Activated CD8-positive, alpha-beta T cell treated with anti-CD3 and anti-CD28 coated beads for 36 hours (primary cell): ENCODE results near the gene CELA2A. TPM values are rescaled to one million over a fixed set of nuclear protein-coding genes. Genes with fewer than 3 reads are reported as not detected.
"Not testable (repeated sequence)": the region's sequence is repeated elsewhere in the genome, so short reads cannot be mapped to it uniquely, and the experiment has no call there.

ENCODE experiments used
- ATAC-seq: fragments of 200-7000 bp; cut with Tn5 transposase; one replicate; pipeline ENCODE4 v1.10.0; 2021; ENCODE audit warnings: mild to moderate bottlenecking, moderate library complexity
- CTCF ChIA-PET: fragments of 350-600 bp; sonication (Branson Sonifier 250); formaldehyde crosslinking; loops from one replicate; lab custom pipeline; 2021; ENCODE audit warnings: antibody characterized with exemption; lab: Charles Lee
- POLR2A ChIA-PET: fragments of 350-600 bp; sonication (Branson Sonifier 250); formaldehyde crosslinking; loops from one replicate; lab custom pipeline; 2021; ENCODE audit warnings: antibody characterized with exemption; lab: Charles Lee
- DNase-seq: peaks from one replicate; pipeline ENCODE4 v3.0.0-alpha.2; 2020
- H3K27ac Mint-ChIP-seq: one replicate; pipeline ENCODE4 v1.8.0; 2021; ENCODE audit warnings: mild to moderate bottlenecking, mixed read lengths
- H3K27me3 Mint-ChIP-seq: one replicate; pipeline ENCODE4 v1.8.0; 2021; ENCODE audit warnings: mixed read lengths
- H3K36me3 Mint-ChIP-seq: one replicate; pipeline ENCODE4 v1.8.0; 2021; ENCODE audit warnings: low read depth, mixed read lengths
- H3K4me1 Mint-ChIP-seq: one replicate; pipeline ENCODE4 v1.8.0; 2021; ENCODE audit warnings: low read depth, mixed read lengths
- H3K4me3 Mint-ChIP-seq: one replicate; pipeline ENCODE4 v1.8.0; 2021; ENCODE audit warnings: mild to moderate bottlenecking, moderate library complexity, mixed read lengths
- H3K9me3 Mint-ChIP-seq: one replicate; pipeline ENCODE4 v1.8.0; 2021; ENCODE audit warnings: mixed read lengths
- CTCF ChIP-seq: fragments of 200-600 bp; IDR thresholded peaks from one replicate; pipeline ENCODE4 v1.8.0; 2022; ENCODE audit warnings: antibody characterized with exemption, mild to moderate bottlenecking
- intact Hi-C: fragments of 100-400 bp; cut with micrococcal nuclease; formaldehyde crosslinking; loops from one replicate; pipeline ENCODE4 v1.10.0; 2022
- total RNA-seq, 2 experiments: library from RNA; stranded (reverse); gene quantifications; one replicate each; pipeline ENCODE4 v1.2.3, GENCODE V29; 2021

Gene CELA2A
- total RNA-seq, 2 experiments from 2014 or later, result not detected

DNA sequence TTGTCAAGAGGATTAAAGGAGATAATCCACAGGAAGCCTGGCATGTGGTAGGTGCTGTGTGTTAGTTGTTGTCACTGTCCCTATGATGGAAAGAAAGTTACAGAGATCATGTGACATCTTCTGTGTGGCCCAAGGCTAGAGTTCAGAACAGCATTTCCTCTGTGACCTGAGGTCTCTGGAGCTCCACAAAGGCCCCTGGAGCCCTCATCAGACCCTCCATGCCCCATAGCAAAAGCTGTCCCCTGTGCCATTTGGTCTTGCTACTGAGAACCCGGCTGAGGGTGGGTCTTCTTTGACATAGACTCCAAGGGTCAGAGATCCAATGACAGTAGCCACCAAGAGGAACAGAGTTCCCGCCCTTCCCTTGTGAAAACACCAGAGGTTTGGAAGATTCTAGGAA is 27.4 kb downstream of the CELA2A start:
- H3K9me3 Mint-ChIP-seq, result no peaks in the 10 kb centered on the region
- intact Hi-C loops, result no loop called here
- POLR2A ChIA-PET, result no interaction called here

GRCh38 chr1:15484443-15484842 is 27.9 kb downstream of the CELA2A start:
- CTCF ChIA-PET, H3K27me3 Mint-ChIP-seq: not testable (repeated sequence)

More for the DNA sequence above, 27.4 kb downstream of the CELA2A start:
- Mint-ChIP-seq H3K4me3 (no peak overlapping the region), H3K4me1 (no peaks in the 10 kb centered on the region), H3K36me3 (peaks cover 2% of the 10 kb centered on the region), H3K27me3 (no peaks in the 10 kb centered on the region), H3K27ac (no peak overlapping the region)
- DNase-seq (no peak), ATAC-seq (no peak)
- CTCF ChIA-PET, result no interaction called here
- no peak for TF ChIP-seq CTCF

DNA sequence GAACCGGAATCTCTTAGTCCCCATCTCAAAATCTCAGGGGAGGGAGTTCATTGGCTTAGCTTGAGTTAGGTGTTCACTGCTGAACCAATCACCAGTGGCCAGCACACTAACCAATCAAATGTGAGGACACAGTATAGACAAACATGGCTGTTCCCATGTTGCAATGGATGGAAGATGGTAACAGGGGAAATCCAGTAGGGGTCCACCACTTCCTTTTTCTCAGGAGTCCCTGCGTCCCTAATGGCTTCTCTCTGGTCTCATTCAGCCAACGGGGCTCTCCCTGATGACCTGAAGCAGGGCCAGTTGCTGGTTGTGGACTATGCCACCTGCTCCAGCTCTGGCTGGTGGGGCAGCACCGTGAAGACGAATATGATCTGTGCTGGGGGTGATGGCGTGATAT is 29.1 kb downstream of the CELA2A start:
- ChIA-PET CTCF (no interaction called here), POLR2A (no interaction called here)
- H3K9me3 Mint-ChIP-seq, result no peaks in the 10 kb centered on the region
- peaks cover 2% of the 10 kb centered on the region for H3K36me3 Mint-ChIP-seq
- no peak for TF ChIP-seq CTCF
- DNase-seq, result no peak
- ATAC-seq, result no peak
- intact Hi-C loops, result no loop called here
- no peaks in the 10 kb centered on the region for H3K27me3 Mint-ChIP-seq
- H3K4me3 Mint-ChIP-seq, result no peak overlapping the region
- no peak overlapping the region for H3K27ac Mint-ChIP-seq
- H3K4me1 Mint-ChIP-seq, result no peaks in the 10 kb centered on the region

More at GRCh38 chr1:15484443-15484842, 27.9 kb downstream of the CELA2A start:
- H3K4me1 Mint-ChIP-seq, H3K4me3 Mint-ChIP-seq, DNase-seq, POLR2A ChIA-PET, H3K9me3 Mint-ChIP-seq, H3K27ac Mint-ChIP-seq, ATAC-seq, H3K36me3 Mint-ChIP-seq, intact Hi-C loops: not testable (repeated sequence)

- H3K27me3 Mint-ChIP-seq, H3K4me1 Mint-ChIP-seq, H3K36me3 Mint-ChIP-seq, H3K9me3 Mint-ChIP-seq, H3K27ac Mint-ChIP-seq, intact Hi-C loops, CTCF ChIA-PET, POLR2A ChIA-PET, H3K4me3 Mint-ChIP-seq, ATAC-seq, DNase-seq: not testable (repeated sequence)
Observed at GRCh38 chr1:15486844-15487610, 30.5 kb downstream of the CELA2A start.

DNA sequence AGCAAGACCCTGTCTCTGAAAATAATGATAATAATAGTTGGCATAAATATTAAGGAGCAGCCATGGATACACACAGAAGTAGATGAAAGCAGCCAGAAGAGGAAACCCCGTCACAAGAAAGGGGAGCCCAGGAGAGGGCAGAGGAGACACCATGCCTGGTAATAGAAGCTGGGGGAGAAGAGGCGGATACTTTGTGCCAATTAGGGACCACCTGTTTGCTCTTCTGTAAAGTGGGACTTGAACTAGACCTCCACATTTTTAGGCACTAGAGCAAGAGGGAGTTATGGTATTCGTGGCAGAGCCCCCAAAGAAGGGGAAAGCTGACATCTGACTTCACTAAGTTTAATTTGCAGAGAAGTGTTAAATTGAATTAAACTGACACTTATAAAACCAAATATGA is 31.8 kb downstream of the CELA2A start:
- TF ChIP-seq CTCF, result no peak
- DNase-seq (no peak), ATAC-seq (no peak)
- ChIA-PET CTCF (no interaction called here), POLR2A (no interaction called here)
- H3K27me3 Mint-ChIP-seq, result no peaks in the 10 kb centered on the region
- H3K9me3 Mint-ChIP-seq, result no peaks in the 10 kb centered on the region
- H3K27ac Mint-ChIP-seq, result no peak overlapping the region
- no peaks in the 10 kb centered on the region for H3K4me1 Mint-ChIP-seq
- H3K4me3 Mint-ChIP-seq, result no peak overlapping the region
- H3K36me3 Mint-ChIP-seq, result peaks cover 2% of the 10 kb centered on the region
- intact Hi-C loops, result no loop called here

DNA sequence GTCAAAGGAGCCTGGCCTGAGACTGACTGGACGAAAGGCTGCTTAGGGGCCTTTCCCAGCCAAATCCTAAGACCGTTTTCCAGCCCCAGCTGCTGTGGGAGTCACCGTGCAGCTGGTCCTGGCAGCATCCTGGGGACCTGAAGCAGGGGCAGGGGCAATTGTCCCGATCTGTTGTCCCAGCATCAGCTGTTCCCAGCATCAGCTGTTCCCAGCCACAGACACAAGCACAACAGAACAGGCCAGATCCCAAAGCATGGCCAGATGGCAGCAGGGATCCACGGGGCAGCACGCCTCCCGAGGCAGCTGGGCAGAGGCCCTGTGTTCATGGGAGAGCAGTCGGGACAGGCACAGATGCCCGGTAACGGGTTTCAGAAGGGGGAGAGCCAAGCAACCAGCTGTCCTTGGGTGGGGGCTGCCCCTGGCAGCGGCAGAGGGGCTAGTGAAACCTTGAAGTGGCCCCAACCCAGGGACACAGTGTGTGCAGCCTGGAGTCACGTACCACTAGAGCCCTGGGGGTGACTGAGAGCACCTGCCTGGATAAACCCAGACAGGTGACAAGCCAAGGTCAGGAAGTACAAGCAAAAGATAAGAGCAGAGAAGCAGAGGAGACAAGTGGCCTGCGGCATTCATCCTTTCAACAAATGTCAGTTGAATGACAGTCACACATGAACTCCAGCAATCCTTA is 32.7 kb downstream of the CELA2A start:
- no peak for TF ChIP-seq CTCF
- ATAC-seq (no peak), DNase-seq (no peak)
- ChIA-PET CTCF (no interaction called here), POLR2A (no interaction called here)
- Mint-ChIP-seq H3K4me3 (no peak overlapping the region), H3K27me3 (no peaks in the 10 kb centered on the region), H3K27ac (no peak overlapping the region), H3K36me3 (peaks cover 2% of the 10 kb centered on the region), H3K9me3 (no peaks in the 10 kb centered on the region), H3K4me1 (no peaks in the 10 kb centered on the region)
- intact Hi-C loops, result no loop called here

DNA sequence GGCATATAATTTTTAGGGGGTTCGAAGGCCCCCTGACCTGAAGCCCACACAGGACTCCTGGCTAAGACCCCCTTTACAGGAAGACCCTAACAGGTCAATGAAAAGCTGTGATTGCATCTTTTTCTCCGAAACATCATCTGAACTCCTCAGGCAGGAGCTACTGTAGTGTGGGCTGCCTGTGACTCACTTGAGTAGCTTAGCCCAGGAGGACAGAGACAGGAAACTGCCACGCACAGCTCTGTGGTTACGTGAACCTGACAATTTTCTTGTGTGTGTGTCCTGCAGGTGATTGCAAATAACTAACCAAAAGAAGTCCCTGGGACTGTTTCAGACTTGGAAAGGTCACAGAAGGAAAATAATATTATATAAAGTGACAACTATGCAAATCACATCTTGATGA is 34.5 kb downstream of the CELA2A start:
- intact Hi-C loops, H3K27ac Mint-ChIP-seq, H3K36me3 Mint-ChIP-seq, H3K4me3 Mint-ChIP-seq, H3K9me3 Mint-ChIP-seq, POLR2A ChIA-PET, H3K27me3 Mint-ChIP-seq, H3K4me1 Mint-ChIP-seq: not testable (repeated sequence)
- ATAC-seq, result peak; percentile 69
- CTCF ChIA-PET, result interaction anchor here (1.2 to 1.5 kb wide), 2 partner anchors 23 to 168 kb away, joined by 3 read pairs; no protein-coding TSS in a partner anchor
- peak; percentile 33 for DNase-seq
